ENCODE results near the gene PRR5.
"Not testable (repeated sequence)": the region's sequence is repeated elsewhere in the genome, so short reads cannot be mapped to it uniquely, and the experiment has no call there.

The PRR5 gene

DNA sequence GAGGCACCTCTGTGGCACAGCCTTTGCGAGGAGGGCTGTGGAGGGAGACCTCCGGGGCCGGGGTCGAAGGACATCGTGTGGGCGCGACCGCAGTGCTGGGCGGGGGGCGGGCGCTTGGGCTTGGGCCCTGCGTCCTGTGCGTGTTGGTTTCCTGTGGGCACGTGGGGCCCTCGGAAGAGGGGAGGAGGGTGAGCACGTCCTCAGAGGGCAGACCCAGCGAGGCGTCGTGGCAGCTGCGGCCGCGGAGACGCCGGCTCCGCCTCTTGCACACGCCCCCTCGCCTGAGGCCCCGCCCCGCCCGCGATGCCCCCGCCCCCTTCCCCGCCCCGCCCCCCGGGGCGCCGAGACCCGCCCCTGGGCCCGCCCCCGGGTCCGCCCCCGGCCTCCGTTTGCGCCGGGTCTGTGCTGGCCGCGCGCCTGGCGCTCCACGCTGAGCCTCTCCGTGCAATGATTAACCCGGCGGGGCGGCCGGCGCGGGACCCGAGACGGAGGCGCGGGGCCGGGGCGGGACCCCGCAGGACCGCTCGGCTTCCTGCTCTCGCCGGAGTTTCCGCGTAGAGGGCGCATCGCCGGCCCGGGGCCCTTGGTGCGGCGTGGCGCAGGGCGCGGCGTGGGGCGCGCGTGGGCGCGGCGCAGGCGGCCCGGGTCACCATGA, at the start of gene PRR5:
Gene PRR5, plus strand, starts transcription at position 381 of the 655 bp plus-strand sequence. Its CDS starts 271 bp downstream, at position 652.
- Histone ChIP-seq H3K4me1 (ENCODE audit: control insufficient read depth, insufficient read depth, low read length) (peaks cover 43% of the 10 kb centered on the region), H3K27ac (ENCODE audit: low read depth, low read length) (no peak within 1 kb of the TSS), H3K9me3 (ENCODE audit: control insufficient read depth, insufficient read depth, low read depth, low read length) (no peaks in the 10 kb centered on the region), H3K9ac (ENCODE audit: low read length) (peak within 1 kb of the TSS; percentile 72), H3K4me3 (ENCODE audit: low read depth, low read length) (peak within 1 kb of the TSS; percentile 71), H3K36me3 (ENCODE audit: control insufficient read depth, insufficient read depth, low read length) (no peaks in the 10 kb centered on the region), H3K27me3 (ENCODE audit: control insufficient read depth, insufficient read depth, low read length) (peaks cover 30% of the 10 kb centered on the region)

GRCh38 chr22:44652866-44653265, 49.1 kb upstream of the PRR5 start:
- H3K27ac ChIP-seq (ENCODE audit: low read depth, low read length); H3K36me3 ChIP-seq (ENCODE audit: control insufficient read depth, insufficient read depth, low read length); H3K4me1 ChIP-seq (ENCODE audit: control insufficient read depth, insufficient read depth, low read length); H3K4me3 ChIP-seq (ENCODE audit: low read depth, low read length); H3K9ac ChIP-seq (ENCODE audit: low read length); H3K27me3 ChIP-seq (ENCODE audit: control insufficient read depth, insufficient read depth, low read length); H3K9me3 ChIP-seq (ENCODE audit: control insufficient read depth, insufficient read depth, low read depth, low read length): not testable (repeated sequence)

DNA sequence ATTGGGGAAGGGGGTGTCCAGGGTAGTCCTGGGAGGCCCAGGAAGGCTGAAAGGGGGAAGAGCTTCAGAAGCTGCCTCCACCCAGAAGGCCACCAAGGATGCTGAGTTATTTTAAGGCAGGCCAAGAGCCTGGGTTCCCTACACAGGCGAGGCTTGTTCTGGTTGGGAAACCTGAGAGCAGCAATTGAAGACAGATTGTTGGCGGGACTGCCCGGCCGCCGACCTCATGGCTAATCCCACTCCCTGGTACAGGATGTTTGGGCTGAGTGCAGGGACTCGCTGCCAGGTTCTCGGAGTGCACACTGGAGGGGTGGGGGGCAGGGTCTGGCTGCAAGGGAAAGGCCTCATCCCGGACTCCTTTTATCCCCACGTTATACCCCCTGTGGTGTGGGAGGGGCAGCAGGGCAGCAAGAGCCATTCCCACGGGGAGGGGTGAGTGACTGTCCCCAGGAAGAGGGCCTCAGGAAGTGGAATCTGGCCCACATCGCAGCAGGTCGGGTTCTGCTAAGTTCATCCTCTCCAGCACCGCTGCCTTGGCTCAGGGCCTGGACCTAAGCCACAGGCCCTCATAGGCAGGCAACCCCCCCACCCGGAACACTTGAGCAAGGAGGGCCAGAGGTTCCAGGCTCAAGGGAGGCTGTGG, 43.6 kb upstream of the PRR5 start:
- no peak overlapping the region for H3K9ac ChIP-seq (ENCODE audit: low read length)

GRCh38 chr22:44659140-44659539, 42.9 kb upstream of the PRR5 start:
- H3K9me3 ChIP-seq (ENCODE audit: control insufficient read depth, insufficient read depth, low read depth, low read length), result peaks cover 5% of the 10 kb centered on the region; the same call in 1 of the 2 replicates
- no peaks in the 10 kb centered on the region for H3K27me3 ChIP-seq (ENCODE audit: control insufficient read depth, insufficient read depth, low read length)
- no peak overlapping the region for H3K4me3 ChIP-seq (ENCODE audit: low read depth, low read length)
- H3K9ac ChIP-seq (ENCODE audit: low read length), result no peak overlapping the region
- peaks cover 16% of the 10 kb centered on the region for H3K4me1 ChIP-seq (ENCODE audit: control insufficient read depth, insufficient read depth, low read length)
- H3K36me3 ChIP-seq (ENCODE audit: control insufficient read depth, insufficient read depth, low read length), result no peaks in the 10 kb centered on the region
- H3K27ac ChIP-seq (ENCODE audit: low read depth, low read length), result no peak overlapping the region

More for the DNA sequence above, 43.6 kb upstream of the PRR5 start:
- Histone ChIP-seq H3K36me3 (ENCODE audit: control insufficient read depth, insufficient read depth, low read length) (no peaks in the 10 kb centered on the region), H3K27ac (ENCODE audit: low read depth, low read length) (no peak overlapping the region), H3K9me3 (ENCODE audit: control insufficient read depth, insufficient read depth, low read depth, low read length) (peaks cover 5% of the 10 kb centered on the region; the same call in 1 of the 2 replicates), H3K27me3 (ENCODE audit: control insufficient read depth, insufficient read depth, low read length) (no peaks in the 10 kb centered on the region), H3K4me3 (ENCODE audit: low read depth, low read length) (no peak overlapping the region), H3K4me1 (ENCODE audit: control insufficient read depth, insufficient read depth, low read length) (peaks cover 16% of the 10 kb centered on the region)

DNA sequence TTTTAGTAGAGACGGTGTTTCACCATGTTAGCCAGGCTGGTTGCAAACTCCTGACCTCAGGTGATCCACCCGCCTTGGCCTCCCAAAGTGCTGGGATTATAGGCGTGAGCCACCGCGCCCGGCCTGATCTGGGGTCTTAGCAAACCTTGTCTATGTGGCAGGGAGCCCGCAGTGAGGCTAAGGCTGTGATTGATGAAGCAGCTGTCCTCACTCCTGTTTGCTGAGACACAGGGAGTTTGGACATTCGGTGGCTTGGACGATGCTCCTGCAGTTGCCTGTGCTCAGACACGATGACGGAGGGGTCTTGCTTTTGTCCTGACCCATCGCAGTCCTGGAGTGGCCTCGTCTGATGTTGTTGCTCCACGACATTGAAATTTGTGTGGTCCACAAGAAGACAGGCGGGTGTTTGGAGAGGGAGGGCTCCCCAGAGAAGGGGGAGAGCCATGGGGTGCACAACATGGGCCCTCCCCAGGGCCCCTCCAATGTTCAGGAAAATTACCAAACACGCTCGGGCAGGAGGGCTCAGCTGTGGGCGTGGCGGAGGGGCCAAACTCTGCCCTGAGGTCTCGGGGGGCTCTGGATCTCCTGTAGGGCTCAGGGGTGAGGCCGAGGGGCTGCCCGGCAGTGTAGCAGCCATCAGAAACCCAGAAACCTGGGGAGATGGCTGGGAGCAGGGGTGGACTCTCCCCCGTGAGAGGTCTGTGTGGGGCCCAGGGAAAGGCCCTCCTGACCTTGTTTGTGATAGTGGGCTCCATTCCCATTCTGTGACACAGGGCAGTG, 41.8 kb upstream of the PRR5 start:
- Histone ChIP-seq H3K9me3 (ENCODE audit: control insufficient read depth, insufficient read depth, low read depth, low read length) (peaks cover 5% of the 10 kb centered on the region; the same call in 1 of the 2 replicates), H3K4me3 (ENCODE audit: low read depth, low read length) (no peak overlapping the region), H3K27ac (ENCODE audit: low read depth, low read length) (no peak overlapping the region), H3K27me3 (ENCODE audit: control insufficient read depth, insufficient read depth, low read length) (no peaks in the 10 kb centered on the region; the same call in 1 of the 2 replicates), H3K36me3 (ENCODE audit: control insufficient read depth, insufficient read depth, low read length) (no peaks in the 10 kb centered on the region), H3K4me1 (ENCODE audit: control insufficient read depth, insufficient read depth, low read length) (peaks cover 16% of the 10 kb centered on the region), H3K9ac (ENCODE audit: low read length) (no peak overlapping the region)

GRCh38 chr22:44661070-44661469, 40.9 kb upstream of the PRR5 start:
- peaks cover 16% of the 10 kb centered on the region for H3K4me1 ChIP-seq (ENCODE audit: control insufficient read depth, insufficient read depth, low read length)
- H3K9ac ChIP-seq (ENCODE audit: low read length), result no peak overlapping the region
- 0 out of 2 replicates have a peak overlapping the region, but pooled peaks have one; percentile 4 for H3K4me3 ChIP-seq (ENCODE audit: low read depth, low read length)
- no peaks in the 10 kb centered on the region for H3K36me3 ChIP-seq (ENCODE audit: control insufficient read depth, insufficient read depth, low read length)
- no peak overlapping the region for H3K27ac ChIP-seq (ENCODE audit: low read depth, low read length)
- H3K27me3 ChIP-seq (ENCODE audit: control insufficient read depth, insufficient read depth, low read length), result no peaks in the 10 kb centered on the region; the same call in 1 of the 2 replicates
- peaks cover 5% of the 10 kb centered on the region; the same call in 1 of the 2 replicates for H3K9me3 ChIP-seq (ENCODE audit: control insufficient read depth, insufficient read depth, low read depth, low read length)

- H3K9me3 ChIP-seq (ENCODE audit: control insufficient read depth, insufficient read depth, low read depth, low read length), result peaks cover 5% of the 10 kb centered on the region; the same call in 1 of the 2 replicates
- peaks cover 3% of the 10 kb centered on the region; the same call in 1 of the 2 replicates for H3K27me3 ChIP-seq (ENCODE audit: control insufficient read depth, insufficient read depth, low read length)
- H3K4me3 ChIP-seq (ENCODE audit: low read depth, low read length), result no peak overlapping the region
- no peak overlapping the region for H3K9ac ChIP-seq (ENCODE audit: low read length)
- H3K27ac ChIP-seq (ENCODE audit: low read depth, low read length), result no peak overlapping the region
- H3K4me1 ChIP-seq (ENCODE audit: control insufficient read depth, insufficient read depth, low read length), result peaks cover 16% of the 10 kb centered on the region
- no peaks in the 10 kb centered on the region for H3K36me3 ChIP-seq (ENCODE audit: control insufficient read depth, insufficient read depth, low read length)
These were observed 40.1 kb upstream of the PRR5 start for GRCh38 chr22:44661659-44662569.

GRCh38 chr22:44663256-44663999, 38.6 kb upstream of the PRR5 start:
- no peaks in the 10 kb centered on the region for H3K36me3 ChIP-seq (ENCODE audit: control insufficient read depth, insufficient read depth, low read length)
- peaks cover 17% of the 10 kb centered on the region for H3K4me1 ChIP-seq (ENCODE audit: control insufficient read depth, insufficient read depth, low read length)
- H3K9me3 ChIP-seq (ENCODE audit: control insufficient read depth, insufficient read depth, low read depth, low read length), result peaks cover 5% of the 10 kb centered on the region; the same call in 1 of the 2 replicates
- no peak overlapping the region for H3K27ac ChIP-seq (ENCODE audit: low read depth, low read length)
- peaks cover 13% of the 10 kb centered on the region for H3K27me3 ChIP-seq (ENCODE audit: control insufficient read depth, insufficient read depth, low read length)
- H3K9ac ChIP-seq (ENCODE audit: low read length), result no peak overlapping the region
- H3K4me3 ChIP-seq (ENCODE audit: low read depth, low read length), result no peak overlapping the region

DNA sequence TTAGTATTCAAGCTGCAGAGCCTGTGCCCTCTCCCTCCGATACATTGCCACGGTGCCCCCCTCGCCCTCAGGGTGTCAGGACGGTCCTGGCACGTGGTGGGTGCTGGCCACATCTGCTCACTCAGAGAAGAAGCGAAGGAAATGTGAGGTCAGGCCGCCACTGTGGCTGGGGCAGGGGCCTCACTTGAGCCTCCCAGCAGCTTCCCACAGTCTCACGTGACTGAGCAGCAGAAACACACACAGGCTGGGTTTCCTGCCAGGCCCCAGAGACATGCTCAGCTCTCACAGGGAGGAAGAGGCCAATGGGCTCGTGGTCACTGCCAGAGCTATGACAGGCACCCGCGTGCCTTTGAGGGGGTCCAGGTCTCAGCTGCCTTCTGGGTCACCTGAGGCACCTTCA, 37.9 kb upstream of the PRR5 start:
- H3K9me3 ChIP-seq (ENCODE audit: control insufficient read depth, insufficient read depth, low read depth, low read length), result peaks cover 5% of the 10 kb centered on the region; the same call in 1 of the 2 replicates
- H3K27me3 ChIP-seq (ENCODE audit: control insufficient read depth, insufficient read depth, low read length), result peaks cover 15% of the 10 kb centered on the region
- H3K36me3 ChIP-seq (ENCODE audit: control insufficient read depth, insufficient read depth, low read length), result no peaks in the 10 kb centered on the region
- H3K9ac ChIP-seq (ENCODE audit: low read length), result no peak overlapping the region
- H3K27ac ChIP-seq (ENCODE audit: low read depth, low read length), result no peak overlapping the region
- H3K4me3 ChIP-seq (ENCODE audit: low read depth, low read length), result no peak overlapping the region
- peaks cover 13% of the 10 kb centered on the region for H3K4me1 ChIP-seq (ENCODE audit: control insufficient read depth, insufficient read depth, low read length)

DNA sequence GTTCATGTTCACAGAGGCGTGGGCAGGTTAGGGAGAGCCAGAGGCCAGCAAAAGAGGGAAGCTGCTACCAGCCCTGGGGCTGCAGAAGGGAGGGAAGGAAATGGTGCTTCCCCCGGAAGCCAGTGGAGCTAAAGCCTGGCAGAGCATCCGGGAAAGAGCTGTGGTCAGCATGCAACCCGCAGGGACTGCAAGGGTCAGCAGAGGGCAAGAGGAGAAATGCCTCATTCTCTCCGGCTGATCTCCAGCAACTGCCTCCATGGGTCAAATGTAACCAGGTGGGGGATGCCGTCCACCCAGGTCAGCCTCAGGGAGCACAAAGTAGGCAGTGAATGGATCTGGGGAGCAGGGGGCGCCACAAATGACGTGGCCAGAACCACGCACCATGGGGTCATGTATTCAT, 36.9 kb upstream of the PRR5 start:
- Histone ChIP-seq H3K4me1 (ENCODE audit: control insufficient read depth, insufficient read depth, low read length) (peaks cover 13% of the 10 kb centered on the region), H3K4me3 (ENCODE audit: low read depth, low read length) (no peak overlapping the region)

More for the DNA sequence above, 36.9 kb upstream of the PRR5 start:
- peaks cover 19% of the 10 kb centered on the region for H3K27me3 ChIP-seq (ENCODE audit: control insufficient read depth, insufficient read depth, low read length)
- no peaks in the 10 kb centered on the region for H3K36me3 ChIP-seq (ENCODE audit: control insufficient read depth, insufficient read depth, low read length)
- no peak overlapping the region for H3K9ac ChIP-seq (ENCODE audit: low read length)
- H3K9me3 ChIP-seq (ENCODE audit: control insufficient read depth, insufficient read depth, low read depth, low read length), result peaks cover 5% of the 10 kb centered on the region; the same call in 1 of the 2 replicates
- no peak overlapping the region for H3K27ac ChIP-seq (ENCODE audit: low read depth, low read length)

All from HUES6 (cell line).